GM12891 (cell line): ENCODE measurements around the gene ANKRD55.

Experiments used
- POLR2A ChIP-seq: IDR thresholded peaks from 2 replicates; pipeline ENCODE4 v1.6.1; 2011; ENCODE audit warnings: low read depth, low read length, control low read depth
- POLR2AphosphoS5 ChIP-seq: IDR thresholded peaks from 2 replicates; pipeline ENCODE4 v1.6.1; 2011; ENCODE audit warnings: low read depth, low read length, control low read depth
- POU2F2 ChIP-seq: IDR thresholded peaks from 2 replicates; pipeline ENCODE4 v1.6.1; 2011; ENCODE audit warnings: low read depth, mild to moderate bottlenecking, control low read depth, low read length, moderate library complexity
- TAF1 ChIP-seq: IDR thresholded peaks from 2 replicates; pipeline ENCODE4 v1.6.1; 2011; ENCODE audit warnings: low read depth, low read length, control low read depth

- no peak for TF ChIP-seq TAF1
- TF ChIP-seq POLR2A = no peak
- TF ChIP-seq POLR2AphosphoS5 = no peak
- no peak for TF ChIP-seq POU2F2
Observed at GRCh38 chr5:56273376-56273955, 40.3 kb upstream of the ANKRD55 start.
